H1 (cell line): ENCODE data around the gene TMEM128. TPM values are rescaled to one million over a fixed set of nuclear protein-coding genes. Genes with fewer than 3 reads are reported as not detected.

Experiments
- CTCF ChIA-PET: fragments of 300-600 bp; sonication (Branson Sonifier 250); formaldehyde crosslinking; loops from one replicate; lab custom pipeline; 2021; ENCODE audit not compliant: partially characterized antibody; lab: Charles Lee
- POLR2A ChIA-PET: fragments of 300-600 bp; sonication (Branson Sonifier 250); formaldehyde crosslinking; loops from one replicate; lab custom pipeline; 2021; ENCODE audit warnings: inconsistent platforms; ENCODE audit not compliant: partially characterized antibody; lab: Charles Lee
- DNase-seq, 2 experiments: peaks; one replicate each; pipeline versions ENCODE4 v3.0.0 to v3.0.0-alpha.2; 2010 to 2022; ENCODE audit warnings: low spot score in 2 of 2, low read depth in 1 of 2, mixed read lengths in 1 of 2
- FAIRE-seq: peaks from 2 replicates; lab custom pipeline; 2011; peaks lifted over from hg19 to GRCh38; lab: Jason Lieb, UNC
- H2AFZ ChIP-seq: 2 replicates; pipeline ENCODE4 v1.8.1; 2012; ENCODE audit warnings: low read length, inconsistent platforms
- H2AK5ac ChIP-seq: 2 replicates; pipeline ENCODE4 v1.6.1; 2013; ENCODE audit warnings: low read depth, low read length
- H2BK120ac ChIP-seq: replicated peaks from 2 replicates; pipeline ENCODE3; 2013; ENCODE audit warnings: low read depth, low read length, inconsistent platforms
- H2BK12ac ChIP-seq: 2 replicates; pipeline ENCODE4 v1.6.1; 2013; ENCODE audit warnings: low read depth, low read length
- H2BK15ac ChIP-seq: 2 replicates; pipeline ENCODE4 v1.6.1; 2013; ENCODE audit warnings: low read length
- H2BK20ac ChIP-seq: 2 replicates; pipeline ENCODE4 v1.6.1; 2013; ENCODE audit warnings: low read length
- H2BK5ac ChIP-seq: 2 replicates; pipeline ENCODE4 v1.6.1; 2013; ENCODE audit warnings: low read depth, low read length
- H3K14ac ChIP-seq: 2 replicates; pipeline ENCODE4 v1.6.1; 2013; ENCODE audit warnings: inconsistent platforms; ENCODE audit not compliant: insufficient read length
- H3K18ac ChIP-seq: 2 replicates; pipeline ENCODE4 v1.6.1; 2013; ENCODE audit warnings: low read length; ENCODE audit errors: extremely low read depth
- H3K23ac ChIP-seq: 2 replicates; pipeline ENCODE4 v1.6.1; 2013; ENCODE audit warnings: inconsistent platforms; ENCODE audit not compliant: insufficient read length
- H3K23me2 ChIP-seq: 2 replicates; pipeline ENCODE4 v1.6.1; 2013; ENCODE audit warnings: low read depth, low read length
- H3K27ac ChIP-seq: 2 replicates; pipeline ENCODE4 v1.6.1; 2011; ENCODE audit warnings: low read depth, low read length, inconsistent platforms
- H3K27me3 ChIP-seq, 4 experiments: replicated peaks in 1 of 4; 1 replicate in 1 of 4; 2 replicates in 3 of 4; pipeline versions ENCODE4 v1.6.1 to v1.8.1; 2011 to 2013; ENCODE audit warnings: low read length in 3 of 4, mild to moderate bottlenecking in 3 of 4, inconsistent platforms in 2 of 4, mixed read lengths in 2 of 4, moderate library complexity in 1 of 4; ENCODE audit not compliant: control insufficient read depth in 3 of 4, insufficient read depth in 3 of 4; ENCODE audit errors: extremely low read depth in 1 of 4
- H3K36me3 ChIP-seq, 4 experiments: 2 replicates each; pipeline versions ENCODE4 v1.6.1 to v1.8.1; 2011 to 2013; ENCODE audit warnings: mild to moderate bottlenecking in 4 of 4, low read length in 3 of 4, moderate library complexity in 2 of 4, control low read depth in 1 of 4, inconsistent platforms in 1 of 4; ENCODE audit not compliant: insufficient read depth in 4 of 4, control insufficient read depth in 2 of 4
- H3K4ac ChIP-seq: replicated peaks from 2 replicates; pipeline ENCODE3; 2013; ENCODE audit warnings: low read length, low read depth, mixed read lengths, inconsistent platforms; ENCODE audit not compliant: insufficient read length
- H3K4me1 ChIP-seq, 4 experiments: replicated peaks in 1 of 4; 1 replicate in 1 of 4; 2 replicates in 3 of 4; pipeline versions ENCODE4 v1.6.1 to v1.8.1; 2011 to 2013; ENCODE audit warnings: low read length in 3 of 4, inconsistent platforms in 2 of 4, mixed read lengths in 1 of 4; ENCODE audit not compliant: insufficient read depth in 4 of 4, control insufficient read depth in 3 of 4
- H3K4me2 ChIP-seq, 2 experiments: 2 replicates each; pipeline versions ENCODE4 v1.6.1 to v1.8.1; 2011 to 2013; ENCODE audit warnings: low read depth in 2 of 2, low read length in 2 of 2, control low read depth in 1 of 2, inconsistent platforms in 1 of 2, mild to moderate bottlenecking in 1 of 2; ENCODE audit not compliant: insufficient read depth in 1 of 2
- H3K4me3 ChIP-seq, 4 experiments: fragments of 200-600, 300-600 bp in 1 of 4; sonication (generic), shearing (Covaris generic), sonication (Bioruptor Twin) in 1 of 4; 2 replicates each; pipeline versions ENCODE4 v1.5.1 to v1.8.1; 2011 to 2016; ENCODE audit warnings: low read length in 4 of 4, low read depth in 3 of 4, control low read depth in 2 of 4, inconsistent platforms in 2 of 4, mild to moderate bottlenecking in 2 of 4, mixed read lengths in 1 of 4, moderate library complexity in 1 of 4; ENCODE audit not compliant: insufficient read depth in 2 of 4; ENCODE audit errors: extremely low read depth in 1 of 4
- H3K56ac ChIP-seq: replicated peaks from 2 replicates; pipeline ENCODE3; 2013; ENCODE audit warnings: low read depth, mild to moderate bottlenecking, mixed read lengths, low read length, inconsistent platforms; ENCODE audit not compliant: insufficient read length
- H3K79me1 ChIP-seq: 2 replicates; pipeline ENCODE4 v1.6.1; 2013; ENCODE audit warnings: low read depth, low read length, control low read depth
- H3K79me2 ChIP-seq, 2 experiments: 2 replicates each; pipeline versions ENCODE4 v1.6.1 to v1.8.1; 2012 to 2013; ENCODE audit warnings: low read length in 2 of 2, mild to moderate bottlenecking in 2 of 2, inconsistent platforms in 1 of 2; ENCODE audit not compliant: insufficient read depth in 2 of 2, control insufficient read depth in 1 of 2
- H3K9ac ChIP-seq, 4 experiments: replicated peaks in 1 of 4; 1 replicate in 1 of 4; 2 replicates in 3 of 4; pipeline versions ENCODE4 v1.6.1 to v1.8.1; 2011 to 2013; ENCODE audit warnings: low read depth in 3 of 4, low read length in 3 of 4, control low read depth in 2 of 4, mild to moderate bottlenecking in 2 of 4, moderate library complexity in 2 of 4, inconsistent platforms in 1 of 4; ENCODE audit errors: extremely low read depth in 1 of 4
- H3K9me3 ChIP-seq, 2 experiments: 2 replicates each; pipeline versions ENCODE4 v1.6.1 to v1.8.1; 2012 to 2013; ENCODE audit warnings: mild to moderate bottlenecking in 2 of 2, moderate library complexity in 2 of 2, control low read depth in 1 of 2, inconsistent platforms in 1 of 2, low read depth in 1 of 2, low read length in 1 of 2, mixed read lengths in 1 of 2; ENCODE audit not compliant: insufficient read depth in 2 of 2
- H4K20me1 ChIP-seq, 2 experiments: replicated peaks in 1 of 2; 2 replicates each; pipeline versions ENCODE3 to v1.8.1; 2011 to 2013; ENCODE audit warnings: inconsistent platforms in 2 of 2, low read length in 2 of 2, mild to moderate bottlenecking in 1 of 2; ENCODE audit not compliant: insufficient read depth in 2 of 2, control insufficient read depth in 1 of 2
- H4K5ac ChIP-seq: 2 replicates; pipeline ENCODE4 v1.6.1; 2013; ENCODE audit warnings: low read length, low read depth, mixed read lengths, inconsistent platforms; ENCODE audit not compliant: insufficient read length
- H4K8ac ChIP-seq: 2 replicates; pipeline ENCODE4 v1.8.0; 2013; ENCODE audit warnings: mild to moderate bottlenecking, moderate library complexity, low read length, inconsistent platforms; ENCODE audit not compliant: insufficient read depth; ENCODE audit errors: extremely low read depth
- H4K91ac ChIP-seq: replicated peaks from 2 replicates; pipeline ENCODE3; 2013; ENCODE audit warnings: low read length, mixed read lengths, inconsistent platforms; ENCODE audit not compliant: insufficient read length
- BCL11A ChIP-seq, 2 experiments: IDR thresholded peaks; one replicate each; pipeline ENCODE4 v1.6.1; 2011; ENCODE audit warnings: low read depth in 2 of 2, low read length in 2 of 2, mild to moderate bottlenecking in 2 of 2
- HDAC2 ChIP-seq, 2 experiments: fragments of 300-600 bp in 1 of 2; sonication (generic) in 1 of 2; IDR thresholded peaks; 2 replicates each; pipeline ENCODE4 v1.6.1; 2011 to 2012; ENCODE audit warnings: low read depth in 2 of 2, low read length in 2 of 2, mild to moderate bottlenecking in 2 of 2, moderate library complexity in 2 of 2, borderline replicate concordance in 1 of 2, inconsistent platforms in 1 of 2
- WGBS, 2 experiments: shearing (Covaris generic) in 1 of 2; methylation state at CpG; one replicate each; pipeline versions ENCODE4 v1.1.6 to v1.1.7; 2013 to 2015; ENCODE audit warnings: low lambda C conversion rate in 2 of 2, mixed read lengths in 2 of 2, inconsistent platforms in 1 of 2, low coverage in 1 of 2, missing lambda C conversion rate in 1 of 2; ENCODE audit not compliant: insufficient replicate concordance in 2 of 2, insufficient coverage in 1 of 2, insufficient read length in 1 of 2; ENCODE audit errors: extremely low coverage in 1 of 2, missing lambda C conversion rate in 1 of 2; 5-methylcytosine and 5-hydroxymethylcytosine counted together
- polyA plus RNA-seq, 7 experiments: library from polyadenylated mRNA; depleted of rRNA in 3 of 7; stranded (reverse) in 5 of 7; unstranded in 2 of 7; fragments of >200 nt in 5 of 7; fragments of 200-250 nt in 2 of 7; gene quantifications; 1 replicate in 5 of 7; 2 replicates in 1 of 7; 4 replicates in 1 of 7; pipeline versions ENCODE4 v1.2.1 to v1.2.3, GENCODE V29; 2011 to 2013; ENCODE audit warnings: missing spikeins in 2 of 7, mixed read lengths in 2 of 7
- total RNA-seq: library from RNA; stranded (reverse); fragmentation: NEBNext Ultra II Directional; extraction: Animal tissue kit (Norgen Biotek cat#: 25700); gene quantifications from 2 replicates; pipeline ENCODE4 v1.2.1, GENCODE V29; 2021

TMEM128 gene
- total and polyA plus RNA-seq, 2 of the 8 experiments (the other 6 are each of a cell fraction or from before 2014, with no cell fraction given), result 17.7 to 33.6 TPM

DNA sequence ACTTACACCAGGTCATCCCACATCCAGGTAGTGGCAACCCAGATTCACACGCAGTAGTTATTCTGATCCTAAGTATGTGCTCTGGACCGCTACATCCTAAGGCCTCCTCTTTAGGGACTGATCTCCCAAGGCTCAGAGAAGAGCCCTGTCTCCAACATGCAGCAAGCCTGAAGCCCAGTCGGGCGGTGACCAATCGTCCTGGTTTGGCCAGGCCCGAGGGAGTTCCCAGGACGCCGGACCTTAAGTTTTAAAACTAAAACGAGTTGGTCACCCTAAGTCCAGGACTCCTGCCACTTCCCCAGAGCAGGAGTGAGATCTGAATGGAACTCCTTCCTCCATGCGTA, 41.5 kb upstream of the TMEM128 start:
- H3K4me1 ChIP-seq, result peaks cover 0 to 15% (median 4%) of the 10 kb centered on the region in 4 experiments; a peak in 4 of 7 replicates
- no peak overlapping the region for H2BK15ac ChIP-seq
- H3K4me3 ChIP-seq, result peak overlapping the region; percentile 80 to 92 (median 88)
- H2AFZ ChIP-seq, result peak overlapping the region; percentile 54; the same call in 1 of the 2 replicates
- H3K79me1 ChIP-seq, result peaks cover 18% of the 10 kb centered on the region
- 0 out of 2 replicates have a peak overlapping the region, but pooled peaks have one; percentile 51 for H3K18ac ChIP-seq
- peaks cover 16% of the 10 kb centered on the region for H3K23me2 ChIP-seq
- H3K4ac ChIP-seq, result no peak overlapping the region
- no peak overlapping the region for H3K23ac ChIP-seq
- H4K91ac ChIP-seq, result no peak overlapping the region
- no peak overlapping the region for H2BK20ac ChIP-seq
- peak overlapping the region; percentile 90 to 95 for H3K4me2 ChIP-seq
- no peak overlapping the region for H3K56ac ChIP-seq
- ChIA-PET POLR2A (interaction anchor here (1.4 kb wide), 1 partner anchor 17 kb away, joined by 3 read pairs; no protein-coding TSS in a partner anchor), CTCF (interaction anchor here (0.9 kb wide), 1 partner anchor 15 kb away, joined by 3 read pairs; no protein-coding TSS in a partner anchor)
- peaks cover 18 to 74% of the 10 kb centered on the region in 2 experiments for H3K79me2 ChIP-seq
- H4K5ac ChIP-seq, result no peak overlapping the region
- 0 out of 2 replicates have a peak overlapping the region, but pooled peaks have one; percentile 50 for H2BK5ac ChIP-seq
- no peaks in the 10 kb centered on the region for H3K9me3 ChIP-seq
- no peak for TF ChIP-seq BCL11A (IDR thresholded peaks at IDR 0.05; ENCODE audit: low read depth in 2 of 2, low read length in 2 of 2)
- 0 out of 4 replicates have a peak, but pooled peaks of 1 of the 2 experiments have one; percentile 10 for TF ChIP-seq HDAC2 (IDR thresholded peaks at IDR 0.05; ENCODE audit: borderline replicate concordance in 1 of 2, low read depth in 2 of 2, low read length in 2 of 2)
- TF ChIP-seq, all 59 proteins: peak for 1
- H4K20me1 ChIP-seq, result peaks cover 0 to 28% of the 10 kb centered on the region in 2 experiments
- H4K8ac ChIP-seq, result no peak overlapping the region
- H2BK120ac ChIP-seq, result no peak overlapping the region
- no peak overlapping the region for H3K27ac ChIP-seq
- H3K27me3 ChIP-seq, result no peaks in the 10 kb centered on the region
- WGBS, 2 experiments, result 1% methylated on average over 10 of the region's 10 CpGs; no CpG with 5 or more reads in 1 of the 2 experiments
- FAIRE-seq (no peak), DNase-seq (no peak)
- peaks cover 2 to 20% (median 12%) of the 10 kb centered on the region in 4 experiments for H3K36me3 ChIP-seq
- H3K14ac ChIP-seq, result no peak overlapping the region
- no peak overlapping the region for H2BK12ac ChIP-seq
- no peak overlapping the region for H2AK5ac ChIP-seq
- H3K9ac ChIP-seq, result peak overlapping the region in 3 of 4 experiments; percentile 70 to 86 (median 70); a peak in 6 of 7 replicates
